ENCODE results near the gene LRMDA. TPM values are rescaled to one million over a fixed set of nuclear protein-coding genes. Genes with fewer than 3 reads are reported as not detected.

LRMDA gene
- total RNA-seq, 4 donors from 2014 or later: 9.8 to 18.6 (median 15.8) TPM

DNA sequence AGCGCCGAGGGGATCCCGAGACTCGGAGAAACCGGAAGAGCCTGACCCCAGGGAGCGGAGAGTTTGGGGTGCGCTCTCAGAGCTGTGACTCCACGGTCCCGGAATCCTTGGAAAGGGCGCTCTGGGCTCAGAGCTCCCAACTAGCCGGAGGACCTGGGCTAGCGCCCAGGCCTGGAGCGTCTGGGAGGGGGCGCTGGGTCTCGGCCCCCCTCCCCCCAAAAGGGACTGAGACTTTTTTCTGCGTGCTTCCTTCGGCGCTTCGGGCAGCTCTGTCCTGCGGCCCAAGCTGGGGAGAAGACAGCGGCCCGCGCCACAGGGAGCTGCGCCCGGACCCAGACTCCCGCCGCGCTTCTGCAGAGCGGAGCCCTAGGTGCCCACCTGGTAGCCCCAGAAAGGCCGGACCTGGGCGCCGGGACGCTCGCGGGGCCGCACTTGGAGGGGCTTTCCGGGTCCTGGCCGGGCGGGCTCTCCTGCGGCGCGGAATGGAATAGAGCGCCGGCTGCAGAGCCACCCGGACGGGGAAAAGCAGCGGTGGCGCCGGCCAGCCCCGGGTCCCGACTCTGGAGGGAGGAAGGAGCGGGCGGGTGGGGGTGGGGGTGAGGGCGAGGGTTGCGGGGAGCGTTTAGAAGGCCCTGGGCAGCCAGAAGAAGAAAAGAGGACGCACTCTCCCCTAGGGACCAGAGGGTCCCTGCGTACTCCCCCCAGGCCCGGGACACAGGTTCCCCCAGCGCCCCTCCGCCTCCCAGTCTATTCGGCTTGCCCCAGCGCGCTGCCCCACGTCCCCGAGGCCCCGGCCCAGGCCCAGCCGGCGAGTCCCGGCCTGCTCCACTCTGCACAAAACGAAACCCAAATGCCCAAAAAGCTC is 34.6 kb upstream of the LRMDA start:
- peaks cover 0 to 44% (median 0%) of the 10 kb centered on the region in 4 donors for H3K4me1 ChIP-seq
- no peaks in the 10 kb centered on the region for H3K9me3 ChIP-seq
- DNase-seq (ENCODE audit: low spot score in 2 of 2): no peak
- peaks cover 0 to 8% of the 10 kb centered on the region in 2 donors for H3K27me3 ChIP-seq
- peaks cover 0 to 23% (median 0%) of the 10 kb centered on the region in 3 donors for H3K36me3 ChIP-seq
- no peak for TF ChIP-seq EP300 (IDR thresholded peaks at IDR 0.05)
- TF ChIP-seq, protein P1, sequence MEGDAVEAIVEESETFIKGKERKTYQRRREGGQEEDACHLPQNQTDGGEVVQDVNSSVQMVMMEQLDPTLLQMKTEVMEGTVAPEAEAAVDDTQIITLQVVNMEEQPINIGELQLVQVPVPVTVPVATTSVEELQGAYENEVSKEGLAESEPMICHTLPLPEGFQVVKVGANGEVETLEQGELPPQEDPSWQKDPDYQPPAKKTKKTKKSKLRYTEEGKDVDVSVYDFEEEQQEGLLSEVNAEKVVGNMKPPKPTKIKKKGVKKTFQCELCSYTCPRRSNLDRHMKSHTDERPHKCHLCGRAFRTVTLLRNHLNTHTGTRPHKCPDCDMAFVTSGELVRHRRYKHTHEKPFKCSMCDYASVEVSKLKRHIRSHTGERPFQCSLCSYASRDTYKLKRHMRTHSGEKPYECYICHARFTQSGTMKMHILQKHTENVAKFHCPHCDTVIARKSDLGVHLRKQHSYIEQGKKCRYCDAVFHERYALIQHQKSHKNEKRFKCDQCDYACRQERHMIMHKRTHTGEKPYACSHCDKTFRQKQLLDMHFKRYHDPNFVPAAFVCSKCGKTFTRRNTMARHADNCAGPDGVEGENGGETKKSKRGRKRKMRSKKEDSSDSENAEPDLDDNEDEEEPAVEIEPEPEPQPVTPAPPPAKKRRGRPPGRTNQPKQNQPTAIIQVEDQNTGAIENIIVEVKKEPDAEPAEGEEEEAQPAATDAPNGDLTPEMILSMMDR (IDR thresholded peaks at IDR 0.05): no peak
- H3K27ac ChIP-seq: peak overlapping the region; percentile 83 to 97 (median 94)
- WGBS, 2 donors: 49 to 62% methylated on average over 24 to 30 of the region's 71 CpGs
- H3K4me3 ChIP-seq: peak overlapping the region; percentile 23 to 50 (median 40)

DNA sequence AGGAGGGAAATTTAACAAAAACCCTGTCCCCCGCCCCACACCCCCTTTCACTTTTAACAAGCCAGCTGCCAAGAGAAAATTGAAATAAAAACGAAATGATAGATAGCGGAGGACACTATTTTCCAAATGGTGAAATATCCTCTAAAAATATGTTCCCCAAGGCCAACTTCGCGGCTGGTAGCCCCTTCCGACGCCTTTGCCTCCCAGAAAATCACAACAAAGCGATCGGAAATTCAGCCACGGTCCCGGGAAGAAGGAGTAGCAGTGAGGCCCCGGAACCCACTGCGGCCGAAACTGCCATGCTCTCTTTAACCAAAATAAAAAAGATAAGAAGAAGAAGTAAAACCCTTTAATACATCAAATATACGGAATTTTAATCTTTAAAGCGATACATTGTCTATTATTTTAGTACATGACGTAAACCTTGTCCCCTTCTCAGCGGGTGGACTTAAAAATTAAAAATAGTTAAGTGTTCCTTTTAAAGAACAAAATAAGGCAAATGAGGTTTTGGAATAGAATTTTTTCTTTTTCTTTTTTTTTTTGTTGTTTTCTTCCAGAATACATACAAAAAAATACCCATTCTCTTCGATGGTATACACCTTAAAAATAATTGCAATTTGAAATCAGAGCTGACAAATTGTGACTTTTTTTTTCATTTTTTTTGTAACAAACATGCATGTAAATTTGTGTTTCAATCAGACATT is 33.8 kb upstream of the LRMDA start:
- Histone ChIP-seq H3K4me3 (peak overlapping the region; percentile 23 to 91 (median 45)), H3K27me3 (peaks cover 0 to 8% of the 10 kb centered on the region in 2 donors), H3K4me1 (peaks cover 0 to 44% (median 0%) of the 10 kb centered on the region in 4 donors), H3K9me3 (no peaks in the 10 kb centered on the region), H3K27ac (peak overlapping the region; percentile 83 to 97 (median 94)), H3K36me3 (peaks cover 0 to 23% (median 0%) of the 10 kb centered on the region in 3 donors)
- DNase-seq (ENCODE audit: low spot score in 2 of 2): no peak
- no peak for TF ChIP-seq POLR2A (IDR thresholded peaks at IDR 0.05)
- TF ChIP-seq EP300 (IDR thresholded peaks at IDR 0.05): no peak
- TF ChIP-seq, protein P1 (IDR thresholded peaks at IDR 0.05): no peak
- 55 to 66% methylated on average over 19 of the region's 19 CpGs for WGBS, 2 donors

DNA sequence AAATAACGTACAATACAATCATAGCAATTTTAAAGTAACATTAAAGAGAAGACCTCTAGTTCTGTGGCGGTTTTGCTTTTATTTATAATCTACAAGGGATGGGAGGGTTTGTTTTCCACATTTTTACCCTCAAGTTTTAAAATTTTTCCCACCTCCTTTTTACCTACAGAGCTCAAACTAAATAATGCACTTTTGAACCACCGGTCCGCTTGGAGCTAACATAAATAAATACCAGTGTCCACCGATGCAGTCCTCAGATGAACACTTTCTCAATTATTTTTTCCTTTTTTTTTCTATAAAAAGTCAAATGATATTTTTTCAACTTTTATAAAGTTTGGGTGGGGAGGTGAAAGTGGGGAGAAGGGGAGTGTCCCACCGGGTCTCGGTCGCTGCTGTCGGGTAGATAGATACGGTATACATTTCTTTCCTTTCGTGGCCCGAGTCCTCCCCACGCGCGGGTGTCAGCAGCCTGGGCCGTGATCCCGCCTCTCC is 33.2 kb upstream of the LRMDA start:
- peaks cover 0 to 23% (median 0%) of the 10 kb centered on the region in 3 donors for H3K36me3 ChIP-seq
- no peaks in the 10 kb centered on the region for H3K9me3 ChIP-seq
- H3K27me3 ChIP-seq: peaks cover 0 to 8% of the 10 kb centered on the region in 2 donors
- H3K27ac ChIP-seq: peak overlapping the region; percentile 90 to 97 (median 95)
- no peak for TF ChIP-seq POLR2A (IDR thresholded peaks at IDR 0.05)
- TF ChIP-seq EP300 (IDR thresholded peaks at IDR 0.05): no peak
- peaks cover 0 to 44% (median 0%) of the 10 kb centered on the region in 4 donors for H3K4me1 ChIP-seq
- no peak for DNase-seq (ENCODE audit: low spot score in 2 of 2)
- WGBS, 2 donors: 65 to 71% methylated on average over 17 of the region's 17 CpGs
- peak overlapping the region in 3 of 4 donors; percentile 75 to 91 (median 85) for H3K4me3 ChIP-seq

DNA sequence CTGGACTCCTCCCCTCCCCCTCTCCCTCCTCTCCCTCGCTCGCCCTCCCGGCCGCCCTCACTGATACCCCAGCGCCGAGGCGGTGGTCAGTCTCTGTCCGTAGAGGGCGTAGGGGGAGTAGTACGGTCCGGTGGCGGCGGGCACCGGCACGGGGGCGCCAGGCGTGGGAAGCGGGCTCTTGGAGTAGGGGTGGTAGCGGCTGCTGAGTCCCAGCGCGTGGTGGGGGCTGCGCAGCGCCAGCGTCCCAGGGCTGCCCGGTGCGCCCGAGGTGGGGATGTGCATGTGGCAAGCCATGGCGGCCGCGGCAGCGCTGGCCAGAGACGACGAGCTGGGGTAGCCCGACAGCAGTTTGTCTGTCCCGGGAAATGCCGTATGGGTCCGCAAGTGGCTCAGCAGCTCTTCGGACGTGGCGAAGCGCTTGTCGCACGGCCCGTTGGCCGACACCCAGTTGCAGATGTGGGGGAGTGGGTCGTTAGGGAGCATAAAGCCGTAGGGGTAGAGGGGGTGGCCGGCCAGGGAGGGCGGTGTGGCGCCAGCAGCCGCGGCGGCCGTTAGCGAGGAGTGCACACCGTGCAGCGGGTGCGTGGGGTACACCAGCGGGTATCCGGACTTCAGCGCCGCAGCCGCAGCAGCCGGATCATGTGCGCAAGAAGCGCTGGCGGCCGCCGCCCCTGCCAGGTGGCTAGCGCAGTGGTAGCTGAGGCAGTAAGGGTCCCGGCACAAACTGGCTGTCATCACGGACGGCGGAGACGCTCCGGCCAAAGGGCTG is 32.5 kb upstream of the LRMDA start:
- Histone ChIP-seq H3K9me3 (no peaks in the 10 kb centered on the region), H3K27ac (peak overlapping the region; percentile 90 to 97 (median 95)), H3K4me3 (peak overlapping the region; percentile 75 to 95 (median 88)), H3K36me3 (peaks cover 0 to 23% (median 0%) of the 10 kb centered on the region in 3 donors), H3K27me3 (peaks cover 0 to 8% of the 10 kb centered on the region in 2 donors), H3K4me1 (peaks cover 0 to 47% (median 0%) of the 10 kb centered on the region in 4 donors)
- TF ChIP-seq EP300 (IDR thresholded peaks at IDR 0.05) (no peak), POLR2A (IDR thresholded peaks at IDR 0.05) (no peak)
- TF ChIP-seq, protein P1 (IDR thresholded peaks at IDR 0.05): peak in 1 of 5 experiments; percentile 6
- peak in 1 of 2 donors; percentile 14 for DNase-seq (ENCODE audit: low spot score in 2 of 2)
- 54 to 61% methylated on average over 55 to 70 of the region's 76 CpGs for WGBS, 2 donors

All from tibial nerve (tissue), 4 donors.